Loucy (cell line): ENCODE measurements around the gene FGFBP3.
"Not testable (repeated sequence)": the region's sequence is repeated elsewhere in the genome, so short reads cannot be mapped to it uniquely, and the experiment has no call there.

ENCODE experiments used
- EZH2phosphoT487 ChIP-seq: fragments of 200-600 bp; IDR thresholded peaks from 2 replicates; pipeline ENCODE4 v1.6.1; 2018; ENCODE audit warnings: antibody characterized with exemption, mild to moderate bottlenecking, moderate library complexity, borderline replicate concordance
- TF ChIP-seq, protein P1 (sequence below): fragments of 200-600 bp; sonication (generic); conservative IDR thresholded peaks from 2 replicates; pipeline ENCODE4 v1.5.1; 2014; ENCODE audit warnings: mild to moderate bottlenecking, antibody characterized with exemption, low read length

DNA sequence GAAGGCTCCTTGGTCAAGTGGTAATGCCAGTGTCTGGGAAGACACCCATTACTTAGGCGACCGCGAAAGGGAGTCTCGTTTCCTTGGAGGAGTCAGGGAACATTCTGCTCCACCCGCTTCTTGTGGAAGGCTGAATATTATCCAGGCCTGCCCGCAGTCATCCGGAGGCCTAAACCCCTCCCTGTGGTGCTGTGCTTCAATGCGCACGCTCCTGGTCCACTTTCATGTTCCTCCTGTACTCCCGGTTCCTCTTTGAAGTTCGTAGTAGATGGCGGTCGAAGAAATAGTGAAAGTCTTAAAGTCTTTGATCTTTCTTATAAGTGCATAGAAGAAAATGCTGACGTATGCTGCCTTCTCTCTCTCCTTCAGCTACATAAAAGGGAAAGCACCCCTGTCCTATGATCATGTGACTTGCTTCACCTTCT is 15.0 kb downstream of the FGFBP3 start:
- TF ChIP-seq, protein P1, sequence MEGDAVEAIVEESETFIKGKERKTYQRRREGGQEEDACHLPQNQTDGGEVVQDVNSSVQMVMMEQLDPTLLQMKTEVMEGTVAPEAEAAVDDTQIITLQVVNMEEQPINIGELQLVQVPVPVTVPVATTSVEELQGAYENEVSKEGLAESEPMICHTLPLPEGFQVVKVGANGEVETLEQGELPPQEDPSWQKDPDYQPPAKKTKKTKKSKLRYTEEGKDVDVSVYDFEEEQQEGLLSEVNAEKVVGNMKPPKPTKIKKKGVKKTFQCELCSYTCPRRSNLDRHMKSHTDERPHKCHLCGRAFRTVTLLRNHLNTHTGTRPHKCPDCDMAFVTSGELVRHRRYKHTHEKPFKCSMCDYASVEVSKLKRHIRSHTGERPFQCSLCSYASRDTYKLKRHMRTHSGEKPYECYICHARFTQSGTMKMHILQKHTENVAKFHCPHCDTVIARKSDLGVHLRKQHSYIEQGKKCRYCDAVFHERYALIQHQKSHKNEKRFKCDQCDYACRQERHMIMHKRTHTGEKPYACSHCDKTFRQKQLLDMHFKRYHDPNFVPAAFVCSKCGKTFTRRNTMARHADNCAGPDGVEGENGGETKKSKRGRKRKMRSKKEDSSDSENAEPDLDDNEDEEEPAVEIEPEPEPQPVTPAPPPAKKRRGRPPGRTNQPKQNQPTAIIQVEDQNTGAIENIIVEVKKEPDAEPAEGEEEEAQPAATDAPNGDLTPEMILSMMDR: not testable (repeated sequence)
- not testable (repeated sequence) for TF ChIP-seq EZH2phosphoT487
